ENCODE measurements around the gene SCN5A.

SCN5A gene

GRCh38 chr3:38605981-38606380 lies 43.5 kb downstream of the SCN5A start:
- Histone ChIP-seq H3K4me1 (ENCODE audit: control insufficient read depth, insufficient read depth, low read length, poor library complexity, severe bottlenecking) (no peaks in the 10 kb centered on the region), H3K9me3 (ENCODE audit: control insufficient read depth, low read length) (no peaks in the 10 kb centered on the region), H3K27me3 (replicated peaks; ENCODE audit: control insufficient read depth, insufficient read depth, low read length, poor library complexity, severe bottlenecking) (no peaks in the 10 kb centered on the region), H3K27ac (ENCODE audit: insufficient read depth, low read length, poor library complexity, severe bottlenecking) (no peak overlapping the region), H3K4me3 (ENCODE audit: insufficient read depth, low read depth, low read length, poor library complexity, severe bottlenecking) (no peak overlapping the region), H3K36me3 (ENCODE audit: control insufficient read depth, insufficient read depth, low read length) (no peaks in the 10 kb centered on the region)
- DNase-seq, result no peak

GRCh38 chr3:38604246-38604645 lies 45.2 kb downstream of the SCN5A start:
- Histone ChIP-seq H3K9me3 (ENCODE audit: control insufficient read depth, low read length) (no peaks in the 10 kb centered on the region), H3K36me3 (ENCODE audit: control insufficient read depth, insufficient read depth, low read length) (no peaks in the 10 kb centered on the region), H3K4me3 (ENCODE audit: insufficient read depth, low read depth, low read length, poor library complexity, severe bottlenecking) (no peak overlapping the region), H3K27ac (ENCODE audit: insufficient read depth, low read length, poor library complexity, severe bottlenecking) (no peak overlapping the region), H3K27me3 (replicated peaks; ENCODE audit: control insufficient read depth, insufficient read depth, low read length, poor library complexity, severe bottlenecking) (no peaks in the 10 kb centered on the region), H3K4me1 (ENCODE audit: control insufficient read depth, insufficient read depth, low read length, poor library complexity, severe bottlenecking) (no peaks in the 10 kb centered on the region)
- no peak for DNase-seq

- no peak overlapping the region for H3K27ac ChIP-seq (ENCODE audit: insufficient read depth, low read length, poor library complexity, severe bottlenecking)
- no peak for DNase-seq
- H3K4me3 ChIP-seq (ENCODE audit: insufficient read depth, low read depth, low read length, poor library complexity, severe bottlenecking), result no peak overlapping the region
- H3K9me3 ChIP-seq (ENCODE audit: control insufficient read depth, low read length), result no peaks in the 10 kb centered on the region
- H3K27me3 ChIP-seq (replicated peaks; ENCODE audit: control insufficient read depth, insufficient read depth, low read length, poor library complexity, severe bottlenecking), result no peaks in the 10 kb centered on the region
- H3K36me3 ChIP-seq (ENCODE audit: control insufficient read depth, insufficient read depth, low read length), result no peaks in the 10 kb centered on the region
- H3K4me1 ChIP-seq (ENCODE audit: control insufficient read depth, insufficient read depth, low read length, poor library complexity, severe bottlenecking), result no peaks in the 10 kb centered on the region
These were observed 45.8 kb downstream of the SCN5A start for GRCh38 chr3:38603731-38604131.

DNA sequence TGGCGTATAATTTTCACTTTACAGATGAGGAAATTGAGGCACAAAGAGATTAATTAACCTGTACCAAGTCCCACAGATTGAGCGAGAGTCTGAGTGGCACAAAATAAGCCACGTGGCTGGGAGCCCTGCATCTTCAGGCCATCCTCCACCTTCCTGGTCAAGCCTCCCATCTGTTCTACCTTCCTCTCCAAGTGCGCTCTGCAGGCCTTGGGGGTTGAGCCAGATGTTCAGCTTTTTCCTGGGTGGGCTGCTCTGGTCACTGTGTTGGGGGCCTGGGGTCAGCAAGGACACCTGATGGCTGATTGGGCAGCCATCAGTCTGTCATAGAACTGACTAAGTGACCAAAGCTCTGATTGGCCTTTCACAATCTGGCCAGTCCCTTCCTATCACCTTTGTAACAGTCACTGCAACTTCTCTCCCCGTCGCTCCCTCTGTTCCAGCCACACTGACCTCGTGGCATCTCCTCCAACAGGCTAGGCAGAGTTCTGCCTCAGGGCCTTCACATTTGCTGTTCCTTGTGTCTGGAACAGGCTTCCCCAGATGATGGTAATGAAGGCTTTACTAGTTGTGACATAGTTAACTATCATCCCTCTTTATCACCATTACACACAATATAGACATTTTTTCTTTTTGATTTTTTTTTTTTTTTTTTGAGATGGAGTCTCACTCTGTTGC lies 46.8 kb downstream of the SCN5A start:
- Histone ChIP-seq H3K4me1 (ENCODE audit: control insufficient read depth, insufficient read depth, low read length, poor library complexity, severe bottlenecking) (no peaks in the 10 kb centered on the region), H3K4me3 (ENCODE audit: insufficient read depth, low read depth, low read length, poor library complexity, severe bottlenecking) (no peak overlapping the region), H3K27ac (ENCODE audit: insufficient read depth, low read length, poor library complexity, severe bottlenecking) (no peak overlapping the region), H3K27me3 (replicated peaks; ENCODE audit: control insufficient read depth, insufficient read depth, low read length, poor library complexity, severe bottlenecking) (no peaks in the 10 kb centered on the region), H3K9me3 (ENCODE audit: control insufficient read depth, low read length) (no peaks in the 10 kb centered on the region), H3K36me3 (ENCODE audit: control insufficient read depth, insufficient read depth, low read length) (no peaks in the 10 kb centered on the region)
- DNase-seq, result no peak

DNA sequence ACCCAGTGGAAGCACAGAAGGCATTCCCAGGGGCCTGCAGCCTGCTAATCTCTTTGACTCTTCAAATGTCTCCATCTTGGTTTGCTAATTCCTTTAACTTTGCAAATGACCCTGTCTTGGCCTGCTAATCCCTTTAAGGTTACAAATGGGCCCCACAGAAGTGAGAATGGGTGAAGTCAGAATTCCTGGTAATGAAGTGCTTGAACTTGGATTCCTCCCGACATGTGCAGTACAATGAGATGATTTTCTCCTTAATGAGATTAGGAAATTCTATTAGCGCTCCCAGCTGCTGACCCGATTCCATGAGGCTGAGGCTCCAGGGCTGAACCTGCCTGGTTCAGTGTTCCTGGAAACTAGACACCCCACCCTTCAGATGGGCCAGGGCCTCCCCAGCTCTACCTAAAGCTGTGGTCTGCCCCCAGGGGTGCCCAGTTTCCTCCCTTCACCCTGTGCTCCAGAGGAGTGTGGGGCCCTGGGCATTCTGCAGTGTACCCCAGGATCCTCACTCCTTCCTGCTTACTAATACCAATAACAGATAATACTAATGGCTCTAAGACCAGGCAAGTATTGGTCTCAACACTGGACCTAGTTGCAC lies 47.4 kb downstream of the SCN5A start:
- no peak overlapping the region for H3K27ac ChIP-seq (ENCODE audit: insufficient read depth, low read length, poor library complexity, severe bottlenecking)
- no peaks in the 10 kb centered on the region for H3K4me1 ChIP-seq (ENCODE audit: control insufficient read depth, insufficient read depth, low read length, poor library complexity, severe bottlenecking)
- H3K9me3 ChIP-seq (ENCODE audit: control insufficient read depth, low read length), result no peaks in the 10 kb centered on the region
- no peak for DNase-seq
- no peaks in the 10 kb centered on the region for H3K36me3 ChIP-seq (ENCODE audit: control insufficient read depth, insufficient read depth, low read length)
- H3K4me3 ChIP-seq (ENCODE audit: insufficient read depth, low read depth, low read length, poor library complexity, severe bottlenecking), result no peak overlapping the region
- no peaks in the 10 kb centered on the region for H3K27me3 ChIP-seq (replicated peaks; ENCODE audit: control insufficient read depth, insufficient read depth, low read length, poor library complexity, severe bottlenecking)

- Histone ChIP-seq H3K36me3 (ENCODE audit: control insufficient read depth, insufficient read depth, low read length) (no peaks in the 10 kb centered on the region), H3K9me3 (ENCODE audit: control insufficient read depth, low read length) (no peaks in the 10 kb centered on the region), H3K4me1 (ENCODE audit: control insufficient read depth, insufficient read depth, low read length, poor library complexity, severe bottlenecking) (no peaks in the 10 kb centered on the region), H3K27ac (ENCODE audit: insufficient read depth, low read length, poor library complexity, severe bottlenecking) (no peak overlapping the region), H3K27me3 (replicated peaks; ENCODE audit: control insufficient read depth, insufficient read depth, low read length, poor library complexity, severe bottlenecking) (no peaks in the 10 kb centered on the region), H3K4me3 (ENCODE audit: insufficient read depth, low read depth, low read length, poor library complexity, severe bottlenecking) (no peak overlapping the region)
- no peak for DNase-seq
These were observed 48.9 kb downstream of the SCN5A start for GRCh38 chr3:38600551-38600950.

DNA sequence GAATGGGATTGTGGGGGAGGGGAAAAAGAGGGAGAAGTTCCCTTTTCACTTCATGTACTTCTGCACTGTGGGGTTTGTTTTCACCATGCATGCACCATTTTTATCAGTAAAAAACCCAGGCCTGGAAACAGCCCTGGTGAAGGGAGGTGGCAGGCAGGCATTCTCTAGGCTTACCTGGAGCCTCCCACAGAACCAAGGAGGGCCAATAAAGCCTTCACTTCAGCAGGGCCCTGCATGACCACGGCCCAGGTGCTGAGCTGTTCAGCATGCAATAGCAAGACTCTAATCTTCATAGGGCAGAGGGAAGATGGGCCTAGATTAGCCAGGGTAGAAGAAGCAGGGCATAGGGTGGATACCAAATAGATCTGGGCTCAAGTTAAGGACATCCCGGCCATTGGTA lies 49.6 kb downstream of the SCN5A start:
- Histone ChIP-seq H3K4me1 (ENCODE audit: control insufficient read depth, insufficient read depth, low read length, poor library complexity, severe bottlenecking) (no peaks in the 10 kb centered on the region), H3K27ac (ENCODE audit: insufficient read depth, low read length, poor library complexity, severe bottlenecking) (no peak overlapping the region), H3K27me3 (replicated peaks; ENCODE audit: control insufficient read depth, insufficient read depth, low read length, poor library complexity, severe bottlenecking) (no peaks in the 10 kb centered on the region), H3K9me3 (ENCODE audit: control insufficient read depth, low read length) (no peaks in the 10 kb centered on the region), H3K4me3 (ENCODE audit: insufficient read depth, low read depth, low read length, poor library complexity, severe bottlenecking) (no peak overlapping the region), H3K36me3 (ENCODE audit: control insufficient read depth, insufficient read depth, low read length) (no peaks in the 10 kb centered on the region)
- DNase-seq, result no peak

GRCh38 chr3:38598791-38599190 lies 50.7 kb downstream of the SCN5A start:
- H3K36me3 ChIP-seq (ENCODE audit: control insufficient read depth, insufficient read depth, low read length), result no peaks in the 10 kb centered on the region
- DNase-seq, result no peak
- H3K9me3 ChIP-seq (ENCODE audit: control insufficient read depth, low read length), result no peaks in the 10 kb centered on the region
- H3K4me1 ChIP-seq (ENCODE audit: control insufficient read depth, insufficient read depth, low read length, poor library complexity, severe bottlenecking), result no peaks in the 10 kb centered on the region
- no peaks in the 10 kb centered on the region for H3K27me3 ChIP-seq (replicated peaks; ENCODE audit: control insufficient read depth, insufficient read depth, low read length, poor library complexity, severe bottlenecking)
- no peak overlapping the region for H3K4me3 ChIP-seq (ENCODE audit: insufficient read depth, low read depth, low read length, poor library complexity, severe bottlenecking)
- H3K27ac ChIP-seq (ENCODE audit: insufficient read depth, low read length, poor library complexity, severe bottlenecking), result no peak overlapping the region

- Histone ChIP-seq H3K4me1 (ENCODE audit: control insufficient read depth, insufficient read depth, low read length, poor library complexity, severe bottlenecking) (no peaks in the 10 kb centered on the region), H3K36me3 (ENCODE audit: control insufficient read depth, insufficient read depth, low read length) (no peaks in the 10 kb centered on the region), H3K4me3 (ENCODE audit: insufficient read depth, low read depth, low read length, poor library complexity, severe bottlenecking) (no peak overlapping the region), H3K27ac (ENCODE audit: insufficient read depth, low read length, poor library complexity, severe bottlenecking) (no peak overlapping the region), H3K9me3 (ENCODE audit: control insufficient read depth, low read length) (no peaks in the 10 kb centered on the region), H3K27me3 (replicated peaks; ENCODE audit: control insufficient read depth, insufficient read depth, low read length, poor library complexity, severe bottlenecking) (no peaks in the 10 kb centered on the region)
- DNase-seq, result no peak
These were observed 51.9 kb downstream of the SCN5A start for GRCh38 chr3:38597502-38598060.

DNA sequence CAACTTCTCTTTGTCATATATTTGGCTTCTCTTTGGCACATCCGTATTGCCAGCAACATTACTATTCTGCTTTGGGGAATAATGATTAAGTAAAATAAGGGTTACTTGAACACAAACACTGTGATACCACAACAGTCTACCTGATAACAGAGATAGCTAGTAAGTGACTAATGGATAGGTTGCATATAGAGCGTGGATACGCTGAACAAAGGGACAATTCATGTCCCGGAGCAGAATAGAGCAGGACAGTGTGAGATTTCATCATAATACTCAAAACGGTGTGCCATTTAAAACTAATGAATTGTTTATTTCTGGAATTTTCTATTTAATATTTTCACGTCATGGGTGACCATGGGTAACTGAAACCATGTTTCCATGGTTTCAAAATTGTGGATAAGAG lies 54.1 kb downstream of the SCN5A start:
- no peak overlapping the region for H3K27ac ChIP-seq (ENCODE audit: insufficient read depth, low read length, poor library complexity, severe bottlenecking)
- H3K36me3 ChIP-seq (ENCODE audit: control insufficient read depth, insufficient read depth, low read length), result no peaks in the 10 kb centered on the region

More for the DNA sequence above, 54.1 kb downstream of the SCN5A start:
- H3K9me3 ChIP-seq (ENCODE audit: control insufficient read depth, low read length), result no peaks in the 10 kb centered on the region
- H3K4me1 ChIP-seq (ENCODE audit: control insufficient read depth, insufficient read depth, low read length, poor library complexity, severe bottlenecking), result no peaks in the 10 kb centered on the region
- H3K4me3 ChIP-seq (ENCODE audit: insufficient read depth, low read depth, low read length, poor library complexity, severe bottlenecking), result no peak overlapping the region
- no peak for DNase-seq
- H3K27me3 ChIP-seq (replicated peaks; ENCODE audit: control insufficient read depth, insufficient read depth, low read length, poor library complexity, severe bottlenecking), result no peaks in the 10 kb centered on the region
